HUES6 (cell line): ENCODE data around the gene AIF1.

Source experiments
- H3K27ac ChIP-seq: 2 replicates; pipeline ENCODE4 v1.7.0; 2013; ENCODE audit warnings: low read depth, mild to moderate bottlenecking, low read length, inconsistent platforms
- H3K27me3 ChIP-seq: 2 replicates; pipeline ENCODE4 v1.6.1; 2013; ENCODE audit warnings: low read length; ENCODE audit not compliant: control insufficient read depth, insufficient read depth
- H3K36me3 ChIP-seq: 2 replicates; pipeline ENCODE4 v1.6.1; 2013; ENCODE audit warnings: low read length; ENCODE audit not compliant: control insufficient read depth, insufficient read depth
- H3K4me1 ChIP-seq: 2 replicates; pipeline ENCODE4 v1.6.1; 2013; ENCODE audit warnings: low read length; ENCODE audit not compliant: control insufficient read depth, insufficient read depth
- H3K4me3 ChIP-seq: 2 replicates; pipeline ENCODE4 v1.5.1; 2013; ENCODE audit warnings: low read depth, low read length
- H3K9ac ChIP-seq: one replicate; pipeline ENCODE4 v1.6.1; 2013; ENCODE audit warnings: mild to moderate bottlenecking, low read length
- H3K9me3 ChIP-seq: 2 replicates; pipeline ENCODE4 v1.6.1; 2013; ENCODE audit warnings: low read depth, low read length; ENCODE audit not compliant: control insufficient read depth, insufficient read depth

The AIF1 gene

DNA sequence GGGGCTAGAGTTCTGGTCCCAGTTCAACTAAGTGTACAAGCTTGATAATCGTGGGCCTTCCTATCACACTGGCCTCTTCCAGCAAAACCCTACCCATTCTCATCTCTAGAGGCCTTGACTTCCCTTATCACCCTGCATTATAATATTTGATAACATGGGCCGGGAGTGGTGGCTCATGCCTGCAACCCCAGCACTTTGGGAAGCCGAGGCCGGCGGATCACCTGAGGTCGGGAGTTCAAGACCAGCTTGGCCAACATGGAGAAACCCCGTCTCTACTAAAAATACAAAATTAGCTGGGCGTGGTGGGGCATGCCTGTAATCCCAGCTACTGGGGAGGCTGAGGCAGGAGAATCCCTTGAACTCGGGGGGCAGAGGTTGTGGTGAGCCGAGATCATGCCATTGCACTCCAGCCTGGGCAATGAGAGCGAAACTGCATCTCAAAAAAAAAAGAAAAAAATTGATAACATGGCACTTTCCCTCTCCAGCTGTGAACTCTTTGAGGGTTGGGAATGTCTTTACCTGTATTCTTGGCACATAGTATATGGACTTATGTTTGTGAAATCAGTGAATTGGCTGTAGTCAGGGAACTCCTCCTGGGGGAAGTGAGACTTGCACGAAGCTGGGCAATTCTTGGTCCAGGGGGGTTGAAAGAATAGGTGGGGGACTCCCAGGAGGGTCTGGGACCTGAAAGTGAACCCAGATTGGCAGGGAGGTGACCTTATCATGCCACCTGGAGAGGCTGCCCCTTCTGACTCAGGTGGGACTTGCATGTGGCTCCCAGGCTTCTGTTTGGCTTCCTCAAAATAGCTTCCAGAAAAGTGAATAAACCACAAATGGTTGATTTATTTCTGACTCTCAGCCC lies 46.5 kb downstream of the AIF1 start:
- Histone ChIP-seq H3K27ac (0 out of 2 replicates have a peak overlapping the region, but pooled peaks have one; percentile 82), H3K9ac (peak overlapping the region; percentile 99), H3K4me1 (peaks cover 22% of the 10 kb centered on the region), H3K36me3 (peaks cover 34% of the 10 kb centered on the region), H3K4me3 (peak overlapping the region; percentile 97), H3K27me3 (no peaks in the 10 kb centered on the region), H3K9me3 (no peaks in the 10 kb centered on the region)

DNA sequence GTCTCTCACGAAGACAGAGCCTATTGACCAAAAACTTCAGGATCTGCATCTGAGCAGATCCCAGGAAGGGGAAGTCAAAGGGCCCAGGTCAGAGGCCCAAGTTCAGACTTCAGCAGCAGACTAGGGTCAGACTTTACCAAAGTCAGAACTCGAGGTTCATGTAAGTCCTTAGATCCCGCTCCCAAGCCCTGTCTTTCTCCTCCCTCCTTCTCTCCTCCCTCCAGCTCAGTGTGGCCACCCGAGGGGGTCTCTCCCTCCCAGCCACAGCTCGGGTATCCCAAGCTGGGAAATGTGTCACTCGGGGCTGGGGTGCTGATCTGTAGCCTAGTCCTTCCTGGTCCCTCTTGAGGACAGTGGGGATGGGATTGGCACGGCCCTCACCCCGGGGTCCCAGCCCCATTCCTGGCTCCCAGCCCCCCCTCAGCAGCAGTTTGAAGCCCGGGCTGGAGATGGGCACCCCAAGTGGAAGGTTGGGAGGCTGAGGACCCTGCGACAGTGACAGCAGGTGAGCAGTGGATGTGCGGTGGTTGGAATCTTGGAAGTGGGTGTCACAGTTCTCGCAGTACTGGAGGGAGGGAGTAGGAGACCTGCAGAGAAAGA lies 47.2 kb downstream of the AIF1 start:
- no peaks in the 10 kb centered on the region for H3K9me3 ChIP-seq
- no peak overlapping the region for H3K4me3 ChIP-seq
- no peaks in the 10 kb centered on the region for H3K27me3 ChIP-seq
- peaks cover 26% of the 10 kb centered on the region for H3K4me1 ChIP-seq
- no peak overlapping the region for H3K27ac ChIP-seq
- H3K9ac ChIP-seq, result no peak overlapping the region
- peaks cover 38% of the 10 kb centered on the region for H3K36me3 ChIP-seq

DNA sequence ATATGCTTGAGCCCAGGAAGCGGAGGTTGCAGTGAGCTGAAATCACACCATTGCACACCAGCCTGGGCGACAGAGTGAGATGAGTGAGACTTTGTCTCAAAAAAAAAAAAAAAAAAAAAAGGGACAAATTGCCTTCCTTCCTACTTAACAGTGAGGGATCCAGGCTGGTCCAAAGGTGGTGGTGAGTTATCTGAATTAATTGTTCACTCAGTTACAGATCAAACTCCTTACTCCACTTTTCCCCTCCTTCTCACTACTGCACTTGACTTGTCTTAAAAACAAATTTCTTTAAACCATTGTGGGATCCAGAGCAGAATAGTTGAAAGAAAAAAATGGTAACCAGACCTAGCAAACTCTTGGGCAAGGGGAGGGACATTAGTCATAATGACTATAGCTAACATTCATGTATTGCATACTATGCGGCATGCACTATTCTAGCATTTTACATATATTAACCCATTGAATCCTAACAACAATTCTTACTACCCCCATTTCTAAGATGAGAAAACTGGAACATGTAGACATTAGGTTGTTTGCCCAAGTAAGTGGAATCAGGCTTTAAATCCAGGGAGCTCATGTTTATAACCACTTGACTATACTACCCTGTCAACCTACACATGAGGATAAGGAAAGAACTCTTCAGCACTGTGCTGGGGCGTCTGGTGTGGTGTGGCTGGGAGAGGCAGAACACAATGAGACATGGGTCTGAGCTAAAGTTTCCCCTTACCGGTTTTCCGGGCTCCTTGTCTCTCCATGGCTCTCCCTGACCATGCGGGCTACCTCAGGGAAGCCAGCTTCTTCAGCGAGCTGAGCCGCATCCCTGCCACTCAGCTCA lies 48.3 kb downstream of the AIF1 start:
- H3K27ac ChIP-seq, result no peak overlapping the region
- no peaks in the 10 kb centered on the region for H3K9me3 ChIP-seq
- H3K36me3 ChIP-seq, result peaks cover 42% of the 10 kb centered on the region
- no peaks in the 10 kb centered on the region for H3K27me3 ChIP-seq
- H3K4me1 ChIP-seq, result peaks cover 26% of the 10 kb centered on the region
- H3K4me3 ChIP-seq, result peak overlapping the region; percentile 89
- H3K9ac ChIP-seq, result peak overlapping the region; percentile 96

DNA sequence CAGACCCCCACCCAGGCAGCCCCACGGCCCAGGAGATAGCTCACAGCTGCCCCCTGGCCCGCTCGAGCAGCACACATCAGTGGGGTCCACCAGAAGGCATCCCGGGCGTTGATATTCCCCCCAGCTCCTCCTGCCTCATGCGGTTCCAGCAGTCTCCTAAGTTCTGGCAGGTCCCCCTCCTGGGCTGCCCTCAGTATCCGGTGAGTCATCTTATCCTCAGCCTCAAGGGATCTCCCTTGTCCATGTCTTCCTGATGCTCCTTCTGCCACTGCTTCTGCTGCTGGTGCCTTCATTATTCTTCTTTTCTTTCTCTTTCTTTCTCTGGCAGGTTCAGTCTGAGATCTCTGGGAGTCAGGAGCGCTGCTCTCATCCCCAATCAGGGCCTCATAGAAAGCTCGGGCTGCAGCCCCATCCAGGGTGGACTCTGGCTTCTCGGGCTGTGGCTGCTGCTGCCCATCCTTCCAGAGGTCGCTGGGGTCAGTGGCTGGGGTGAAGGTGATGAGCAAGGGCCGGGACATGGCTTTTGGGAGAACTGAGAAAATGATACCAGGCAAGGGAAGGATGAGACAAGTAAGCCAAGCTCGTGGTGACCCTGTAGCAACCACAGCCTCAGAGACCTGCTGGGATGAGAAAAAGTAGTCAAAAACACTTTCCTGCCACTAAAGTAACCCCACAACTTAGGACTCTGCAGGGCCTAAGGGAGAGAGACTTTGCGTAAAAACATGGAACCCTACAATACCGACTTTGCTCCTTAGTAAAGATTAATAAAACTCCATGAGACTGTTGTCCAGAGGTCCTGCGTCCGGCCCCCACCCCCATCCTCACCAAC lies 49.1 kb downstream of the AIF1 start:
- peak overlapping the region; percentile 96 for H3K9ac ChIP-seq
- peaks cover 50% of the 10 kb centered on the region for H3K36me3 ChIP-seq
- no peaks in the 10 kb centered on the region for H3K27me3 ChIP-seq
- H3K27ac ChIP-seq, result peak overlapping the region; percentile 76; the same call in 1 of the 2 replicates
- peaks cover 26% of the 10 kb centered on the region for H3K4me1 ChIP-seq
- peak overlapping the region; percentile 89 for H3K4me3 ChIP-seq
- no peaks in the 10 kb centered on the region for H3K9me3 ChIP-seq

DNA sequence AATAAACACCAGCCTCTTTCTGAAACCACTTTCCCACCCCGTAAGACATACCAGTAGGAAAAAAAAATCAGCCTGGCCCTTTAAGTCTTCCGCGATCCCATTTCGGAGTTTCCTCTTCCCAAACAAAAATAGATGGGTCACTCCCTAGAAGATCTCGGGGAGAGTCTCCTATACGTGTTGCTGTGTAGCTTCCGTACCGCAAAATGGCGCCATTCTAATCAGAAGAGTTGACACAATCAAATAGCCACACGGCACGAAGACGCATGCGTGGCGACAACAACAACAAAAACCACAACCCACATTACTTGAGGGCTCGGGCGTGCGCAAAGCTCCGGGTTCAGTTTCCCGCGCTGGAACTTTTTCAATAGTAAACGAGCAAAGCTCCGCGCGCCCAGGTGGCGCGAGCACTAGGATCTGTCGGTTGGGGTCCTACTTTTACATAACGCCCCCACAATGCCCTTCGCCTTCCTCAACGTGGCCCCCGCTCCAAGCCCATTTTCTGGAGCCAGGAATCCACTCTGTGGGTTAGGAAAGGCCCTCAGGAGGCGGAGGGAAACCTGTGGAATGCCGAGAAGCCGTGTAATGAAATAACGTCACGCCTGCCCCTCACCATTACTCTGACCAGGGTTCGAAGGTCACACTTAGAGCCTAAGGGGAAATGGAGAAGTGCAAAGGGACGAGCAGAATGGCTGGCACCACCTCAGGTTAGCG lies 49.9 kb downstream of the AIF1 start, which contains the start of gene GPANK1:
Gene GPANK1, minus strand, starts transcription at position 208 of the 711 bp plus-strand sequence. CDS start 519 bp downstream, outside the sequence.
- H3K4me3 ChIP-seq, result peak within 1 kb of the TSS; percentile 89
- H3K36me3 ChIP-seq, result peaks cover 58% of the 10 kb centered on the region
- H3K27ac ChIP-seq, result peak within 1 kb of the TSS; percentile 76
- H3K4me1 ChIP-seq, result peaks cover 22% of the 10 kb centered on the region
- no peaks in the 10 kb centered on the region for H3K27me3 ChIP-seq
- H3K9ac ChIP-seq, result peak within 1 kb of the TSS; percentile 96
- H3K9me3 ChIP-seq, result no peaks in the 10 kb centered on the region

DNA sequence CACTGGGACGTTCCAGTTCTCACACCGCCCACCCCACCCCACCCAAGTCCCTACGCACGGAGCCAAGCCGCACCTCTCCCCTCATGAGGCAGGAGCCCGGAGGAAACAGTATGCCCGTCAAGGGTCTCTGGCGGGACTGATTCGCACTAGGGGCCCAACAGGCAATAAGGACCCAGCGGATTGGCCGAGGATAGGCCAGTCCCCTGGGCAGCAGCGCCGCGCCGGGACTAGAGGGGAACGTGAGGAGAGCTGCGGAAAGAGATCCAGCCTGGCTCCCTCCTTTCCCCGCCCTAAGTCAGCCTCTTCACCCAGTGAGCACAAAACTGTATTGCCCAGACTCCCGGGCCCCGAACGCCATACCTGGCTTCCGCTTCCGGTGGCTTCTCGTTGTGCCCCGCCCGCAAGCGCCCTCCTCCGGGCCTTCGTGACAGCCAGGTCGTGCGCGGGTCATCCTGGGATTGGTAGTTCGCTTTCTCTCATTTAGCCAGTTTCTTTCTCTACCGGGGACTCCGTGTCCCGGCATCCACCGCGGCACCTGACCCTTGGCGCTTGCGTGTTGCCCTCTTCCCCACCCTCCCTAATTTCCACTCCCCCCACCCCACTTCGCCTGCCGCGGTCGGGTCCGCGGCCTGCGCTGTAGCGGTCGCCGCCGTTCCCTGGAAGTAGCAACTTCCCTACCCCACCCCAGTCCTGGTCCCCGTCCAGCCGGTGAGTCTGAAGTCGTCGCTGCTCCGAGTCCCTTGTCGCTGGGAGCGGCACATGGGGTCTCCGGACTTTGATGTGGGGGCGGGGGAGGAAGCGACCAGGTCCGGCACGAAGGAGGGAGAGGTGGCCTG lies 50.7 kb downstream of the AIF1 start, which contains the start of gene CSNK2B:
Gene CSNK2B, plus strand, starts transcription at position 580 of the 836 bp plus-strand sequence. CDS start 752 bp downstream, outside the sequence.
- no peaks in the 10 kb centered on the region for H3K27me3 ChIP-seq
- H3K4me3 ChIP-seq, result peak within 1 kb of the TSS; percentile 89
- no peaks in the 10 kb centered on the region for H3K9me3 ChIP-seq
- peak within 1 kb of the TSS; percentile 76 for H3K27ac ChIP-seq
- peaks cover 22% of the 10 kb centered on the region for H3K4me1 ChIP-seq
- peaks cover 66% of the 10 kb centered on the region for H3K36me3 ChIP-seq
- peak within 1 kb of the TSS; percentile 96 for H3K9ac ChIP-seq

DNA sequence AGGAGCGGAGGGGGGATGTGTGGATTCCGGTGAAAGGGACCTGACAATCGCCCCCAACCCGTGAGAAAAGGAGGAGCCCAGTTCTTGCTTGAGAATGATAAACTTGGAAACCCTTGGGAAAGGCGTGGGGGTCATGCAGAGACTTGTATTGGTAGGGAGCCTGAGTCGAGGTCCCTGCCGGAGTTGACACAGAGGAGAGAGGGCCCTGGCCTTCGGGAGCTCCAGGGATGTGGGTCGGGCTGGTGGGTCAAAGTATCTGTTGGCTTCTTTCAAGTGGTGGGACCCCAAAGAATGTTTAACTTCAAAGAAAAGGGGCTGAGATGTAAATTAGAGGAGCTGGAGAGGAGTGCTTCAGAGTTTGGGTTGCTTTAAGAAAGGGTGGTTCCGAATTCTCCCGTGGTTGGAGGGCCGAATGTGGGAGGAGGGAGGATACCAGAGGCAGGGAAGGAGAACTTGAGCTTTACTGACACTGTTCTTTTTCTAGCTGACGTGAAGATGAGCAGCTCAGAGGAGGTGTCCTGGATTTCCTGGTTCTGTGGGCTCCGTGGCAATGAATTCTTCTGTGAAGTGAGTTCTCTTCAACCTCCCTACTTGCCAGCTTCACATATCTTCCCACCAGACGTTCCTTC lies 51.4 kb downstream of the AIF1 start:
- H3K9ac ChIP-seq, result peak overlapping the region; percentile 88
- H3K9me3 ChIP-seq, result no peaks in the 10 kb centered on the region
- H3K27ac ChIP-seq, result peak overlapping the region; percentile 26; the same call in 1 of the 2 replicates
- peaks cover 17% of the 10 kb centered on the region for H3K4me1 ChIP-seq
- no peaks in the 10 kb centered on the region for H3K27me3 ChIP-seq
- H3K36me3 ChIP-seq, result peaks cover 73% of the 10 kb centered on the region
- peak overlapping the region; percentile 89 for H3K4me3 ChIP-seq
